ENCODE data around the gene F12.

DNA sequence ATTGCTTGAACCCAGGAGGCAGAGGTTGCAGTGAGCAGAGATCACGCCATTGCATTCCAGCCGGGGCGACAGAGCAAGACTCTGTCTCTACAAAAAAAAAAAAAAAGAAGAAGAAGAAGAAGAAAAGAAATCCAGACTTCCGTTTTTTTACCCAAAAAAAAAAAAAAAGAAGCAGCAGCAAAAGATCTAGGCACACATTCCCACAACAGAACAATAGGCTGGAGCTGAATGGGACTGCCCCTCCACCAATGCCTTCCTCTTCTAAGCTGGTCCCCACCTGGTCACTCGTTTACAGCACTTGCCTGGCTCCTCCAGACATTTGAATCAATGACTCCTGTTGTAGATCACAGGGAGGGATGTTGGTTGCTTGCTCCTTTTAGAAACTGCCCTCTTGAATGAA, 56.3 kb downstream of the F12 start:
- TF ChIP-seq GATA3 (IDR thresholded peaks at IDR 0.05; ENCODE audit: low read depth, low read length) = no peak
- no peak for TF ChIP-seq GATA2 (IDR thresholded peaks at IDR 0.05; ENCODE audit: low read depth, low read length)
